NK-92 treated with Interleukin-12 subunit alpha and Interleukin-12 subunit beta, amount 100 ng/mL, for 24 hours (cell line): ENCODE results near the gene GSG1L.
"Not testable (repeated sequence)": the region's sequence is repeated elsewhere in the genome, so short reads cannot be mapped to it uniquely, and the experiment has no call there.

ENCODE experiments used
- DNase-seq: peaks from one replicate; lab custom pipeline; 2025; lab: John Stamatoyannopoulos, UW

Gene GSG1L

GRCh38 chr16:27950206-27950887, 113.2 kb downstream of the GSG1L start:
- no peak for DNase-seq

- no peak for DNase-seq
Measured at GRCh38 chr16:27947696-27948095, 115.8 kb downstream of the GSG1L start.

GRCh38 chr16:27945233-27945973, 118.1 kb downstream of the GSG1L start:
- no peak for DNase-seq

- no peak for DNase-seq
Measured at GRCh38 chr16:27943766-27944165, 119.7 kb downstream of the GSG1L start.

- not testable (repeated sequence) for DNase-seq
Measured at GRCh38 chr16:27942071-27942470, 121.4 kb downstream of the GSG1L start.

GRCh38 chr16:27935076-27935475, 128.4 kb downstream of the GSG1L start:
- no peak for DNase-seq

- DNase-seq = no peak
Measured at GRCh38 chr16:27932542-27933135, 130.9 kb downstream of the GSG1L start.

- no peak for DNase-seq
Measured at GRCh38 chr16:27929818-27930217, 133.7 kb downstream of the GSG1L start.

GRCh38 chr16:27928542-27928941, 135.0 kb downstream of the GSG1L start:
- no peak for DNase-seq

GRCh38 chr16:27927266-27927901, 136.1 kb downstream of the GSG1L start:
- no peak for DNase-seq

GRCh38 chr16:27925612-27926011, 137.9 kb downstream of the GSG1L start:
- no peak for DNase-seq

- DNase-seq = no peak
Measured at GRCh38 chr16:27924411-27925118, 138.9 kb downstream of the GSG1L start.

- no peak for DNase-seq
Measured at GRCh38 chr16:27923751-27924150, 139.8 kb downstream of the GSG1L start.

GRCh38 chr16:27922433-27922832, 141.1 kb downstream of the GSG1L start:
- no peak for DNase-seq

GRCh38 chr16:27921134-27921533, 142.4 kb downstream of the GSG1L start:
- no peak for DNase-seq

- no peak for DNase-seq
Measured at GRCh38 chr16:27920391-27920891, 143.1 kb downstream of the GSG1L start.

- no peak for DNase-seq
Measured at GRCh38 chr16:27918755-27919154, 144.8 kb downstream of the GSG1L start.

GRCh38 chr16:27917949-27918348, 145.6 kb downstream of the GSG1L start:
- no peak for DNase-seq

- DNase-seq = no peak
Measured at GRCh38 chr16:27911486-27911885, 152.0 kb downstream of the GSG1L start.

- no peak for DNase-seq
Measured at GRCh38 chr16:27907457-27907972, 156.0 kb downstream of the GSG1L start.

- no peak for DNase-seq
Measured at GRCh38 chr16:27906883-27907282, 156.6 kb downstream of the GSG1L start.
